ENCODE measurements around the gene GOT2.

GRCh38 chr16:58730724-58731370 is 3.3 kb downstream of the GOT2 start:
- TF ChIP-seq CTCF (IDR thresholded peaks at IDR 0.05) (no peak), POLR2A (IDR thresholded peaks at IDR 0.05) (no peak)

Measured in breast epithelium (tissue), 3 donors.